DND-41 (cell line): Measurements from ENCODE around the gene ATAD3A.
"Not testable (repeated sequence)": the region's sequence is repeated elsewhere in the genome, so short reads cannot be mapped to it uniquely, and the experiment has no call there.

ENCODE experiments used
- ATAC-seq: fragments of 200-7000 bp; cut with Tn5 transposase; 3 replicates; pipeline ENCODE4 v1.9.1; 2021; ENCODE audit warnings: low read depth; ENCODE audit not compliant: insufficient read depth
- DNase-seq: peaks from one replicate; pipeline ENCODE4 v3.0.0-alpha.2; 2020
- H2AFZ ChIP-seq: 2 replicates; pipeline ENCODE4 v1.6.0; 2012; ENCODE audit warnings: low read depth, low read length
- H3K27ac ChIP-seq: 2 replicates; pipeline ENCODE4 v1.5.1; 2012; ENCODE audit warnings: low read length, inconsistent platforms
- H3K27me3 ChIP-seq: fragments of 200-600 bp; sonication (generic); 2 replicates; pipeline ENCODE4 v1.6.0; 2012; ENCODE audit warnings: low read length, mild to moderate bottlenecking, inconsistent platforms; ENCODE audit not compliant: insufficient read depth, poor library complexity
- H3K36me3 ChIP-seq: 2 replicates; pipeline ENCODE4 v1.5.1; 2012; ENCODE audit warnings: low read length, inconsistent platforms; ENCODE audit not compliant: insufficient read depth
- H3K4me1 ChIP-seq: 2 replicates; pipeline ENCODE4 v1.5.1; 2012; ENCODE audit warnings: mild to moderate bottlenecking, low read length; ENCODE audit not compliant: insufficient read depth
- H3K4me2 ChIP-seq: 2 replicates; pipeline ENCODE4 v1.6.0; 2012; ENCODE audit warnings: mild to moderate bottlenecking, moderate library complexity, low read length, inconsistent platforms; ENCODE audit not compliant: insufficient read depth
- H3K4me3 ChIP-seq, 2 experiments: fragments of 200-600 bp in 1 of 2; shearing (Covaris generic) in 1 of 2; 2 replicates each; pipeline ENCODE4 v1.5.1; 2012 to 2016; ENCODE audit warnings: inconsistent platforms in 2 of 2, low read length in 2 of 2, mild to moderate bottlenecking in 2 of 2, low read depth in 1 of 2, moderate library complexity in 1 of 2
- H3K79me2 ChIP-seq: 2 replicates; pipeline ENCODE4 v1.6.0; 2012; ENCODE audit warnings: low read length, inconsistent platforms; ENCODE audit not compliant: insufficient read depth
- H3K9ac ChIP-seq: 2 replicates; pipeline ENCODE4 v1.6.0; 2012; ENCODE audit warnings: low read depth, mild to moderate bottlenecking, inconsistent platforms, low read length, moderate library complexity
- H3K9me3 ChIP-seq: 2 replicates; pipeline ENCODE4 v1.5.1; 2012; ENCODE audit warnings: low read length, moderate library complexity, mild to moderate bottlenecking, inconsistent platforms; ENCODE audit not compliant: insufficient read depth, severe bottlenecking
- H4K20me1 ChIP-seq: 2 replicates; pipeline ENCODE4 v1.6.0; 2012; ENCODE audit warnings: low read length; ENCODE audit not compliant: insufficient read depth
- CTCF ChIP-seq: IDR thresholded peaks from 2 replicates; pipeline ENCODE4 v1.5.1; 2012; ENCODE audit warnings: borderline replicate concordance, low read length, moderate library complexity, mild to moderate bottlenecking; ENCODE audit not compliant: poor library complexity, severe bottlenecking; ENCODE audit errors: extremely low read depth
- EZH2 ChIP-seq: IDR thresholded peaks from 3 replicates; pipeline ENCODE4 v1.6.1; 2012; ENCODE audit warnings: borderline replicate concordance, low read depth, mild to moderate bottlenecking, moderate library complexity, low read length, inconsistent platforms; ENCODE audit not compliant: severe bottlenecking

ATAD3A gene

DNA sequence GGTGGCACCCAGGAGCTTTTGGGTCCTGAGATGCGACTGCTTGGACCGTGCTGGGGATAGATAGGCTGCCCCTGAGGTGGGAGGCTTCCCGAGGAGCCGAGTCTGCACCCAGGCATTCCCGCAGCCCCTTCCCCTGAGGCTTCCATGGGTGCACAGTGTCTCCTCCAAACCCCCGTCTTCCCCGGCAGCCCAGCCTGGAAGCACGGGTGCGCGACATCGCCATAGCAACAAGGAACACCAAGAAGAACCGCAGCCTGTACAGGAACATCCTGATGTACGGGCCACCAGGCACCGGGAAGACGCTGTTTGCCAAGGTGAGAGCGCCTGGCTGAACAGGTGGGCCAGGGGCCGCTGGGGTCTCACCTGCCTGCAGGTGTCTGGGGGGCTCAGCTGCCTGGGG is 11.7 kb downstream of the ATAD3A start:
- H3K4me3 ChIP-seq, H3K4me1 ChIP-seq, DNase-seq, H3K4me2 ChIP-seq, H3K79me2 ChIP-seq, H3K27ac ChIP-seq, H3K27me3 ChIP-seq, H2AFZ ChIP-seq, H4K20me1 ChIP-seq, ATAC-seq, H3K9me3 ChIP-seq, H3K9ac ChIP-seq: not testable (repeated sequence)
- H3K36me3 ChIP-seq = peaks cover 69% of the 10 kb centered on the region

GRCh38 chr1:1524750-1525383 is 12.9 kb downstream of the ATAD3A start:
- DNase-seq, H3K27ac ChIP-seq, H4K20me1 ChIP-seq, H3K4me1 ChIP-seq, H2AFZ ChIP-seq, H3K27me3 ChIP-seq, H3K79me2 ChIP-seq, H3K9me3 ChIP-seq, H3K4me2 ChIP-seq, H3K9ac ChIP-seq, H3K4me3 ChIP-seq, ATAC-seq: not testable (repeated sequence)
- H3K36me3 ChIP-seq = peaks cover 76% of the 10 kb centered on the region

- H3K4me3 ChIP-seq, ATAC-seq, H3K79me2 ChIP-seq, H3K4me2 ChIP-seq, H3K27me3 ChIP-seq, DNase-seq, H3K27ac ChIP-seq, H3K9ac ChIP-seq, H3K4me1 ChIP-seq, H4K20me1 ChIP-seq, H2AFZ ChIP-seq, H3K9me3 ChIP-seq: not testable (repeated sequence)
- H3K36me3 ChIP-seq = peaks cover 70% of the 10 kb centered on the region
These were observed 14.5 kb downstream of the ATAD3A start for GRCh38 chr1:1526476-1526875.

GRCh38 chr1:1527092-1527816 is 15.3 kb downstream of the ATAD3A start:
- H2AFZ ChIP-seq = no peak overlapping the region
- ATAC-seq (no peak), DNase-seq (no peak)
- H3K4me1 ChIP-seq = no peaks in the 10 kb centered on the region
- no peak overlapping the region for H3K4me3 ChIP-seq
- H3K9me3 ChIP-seq = no peaks in the 10 kb centered on the region
- no peaks in the 10 kb centered on the region for H3K27me3 ChIP-seq
- peaks cover 68% of the 10 kb centered on the region for H3K36me3 ChIP-seq
- H3K79me2 ChIP-seq = no peaks in the 10 kb centered on the region
- H3K27ac ChIP-seq = no peak overlapping the region
- no peaks in the 10 kb centered on the region for H4K20me1 ChIP-seq
- H3K9ac ChIP-seq = no peak overlapping the region
- no peak overlapping the region for H3K4me2 ChIP-seq
- TF ChIP-seq CTCF (no peak), EZH2 (no peak)
